HepG2 (cell line): ENCODE results near the gene OSBPL2. TPM values are rescaled to one million over a fixed set of nuclear protein-coding genes. Genes with fewer than 3 reads are reported as not detected.

Source experiments
- ATAC-seq: fragments of 200-7000 bp; cut with Tn5 transposase; 3 replicates; pipeline ENCODE4 v1.9.1; 2020; ENCODE audit warnings: mild to moderate bottlenecking, moderate library complexity
- BruUV-seq: library from RNA; stranded (reverse); fragments of 400-500 nt; replicated peaks from 2 replicates; lab custom pipeline; 2021; lab: Mats Ljungman, UMichigan
- CTCF ChIA-PET: fragments of 300-600 bp; formaldehyde crosslinking; extraction: SDS; loops from one replicate; lab custom pipeline; 2021; ENCODE audit warnings: low total read pairs, inconsistent platforms, low intra/inter-chr PET ratio; lab: Yijun Ruan, JAX
- POLR2A ChIA-PET: fragments of 350-600 bp; sonication (Branson Sonifier 250); formaldehyde crosslinking; loops from one replicate; lab custom pipeline; 2020; ENCODE audit warnings: antibody characterized with exemption, inconsistent platforms; lab: Yijun Ruan, JAX
- DNase-seq: peaks from one replicate; pipeline ENCODE4 v3.0.0-alpha.2; 2015; ENCODE audit warnings: low spot score
- FAIRE-seq: peaks from 3 replicates; lab custom pipeline; 2011; peaks lifted over from hg19 to GRCh38; lab: Jason Lieb, UNC
- H2AFZ ChIP-seq: one replicate; pipeline ENCODE4 v1.6.1; 2011; ENCODE audit warnings: low read length, inconsistent platforms
- H3K27ac ChIP-seq: fragments of 300-600 bp; 3 replicates; pipeline ENCODE4 v1.8.0; 2011; ENCODE audit warnings: mixed run types, mild to moderate bottlenecking, mixed read lengths, low read length, inconsistent platforms; ENCODE audit not compliant: insufficient read depth; ENCODE audit errors: extremely low read length
- H3K27me3 ChIP-seq, 2 experiments: fragments of 200-600 bp in 1 of 2; 2 replicates in 1 of 2; 3 replicates in 1 of 2; pipeline versions ENCODE4 v1.6.0 to v1.8.0; 2011; ENCODE audit warnings: low read length in 2 of 2, mild to moderate bottlenecking in 2 of 2, moderate library complexity in 2 of 2, inconsistent platforms in 1 of 2; ENCODE audit not compliant: insufficient read depth in 2 of 2, control insufficient read depth in 1 of 2
- H3K36me3 ChIP-seq, 2 experiments: fragments of 200-600 bp in 1 of 2; replicated peaks in 1 of 2; 2 replicates in 1 of 2; 3 replicates in 1 of 2; pipeline versions ENCODE4 v1.5.1 to v1.8.0; 2011; ENCODE audit warnings: low read length in 2 of 2, inconsistent platforms in 1 of 2; ENCODE audit not compliant: insufficient read depth in 2 of 2, control insufficient read depth in 1 of 2
- H3K4me1 ChIP-seq: 2 replicates; pipeline ENCODE4 v1.5.1; 2012; ENCODE audit warnings: low read length, inconsistent platforms; ENCODE audit not compliant: insufficient read depth
- H3K4me2 ChIP-seq: 2 replicates; pipeline ENCODE4 v1.6.0; 2011; ENCODE audit warnings: low read depth, low read length, inconsistent platforms
- H3K4me3 ChIP-seq, 3 experiments: fragments of 200-600 bp in 1 of 3; sonication (generic), shearing (Covaris generic) in 1 of 3; replicated peaks in 1 of 3; 2 replicates each; pipeline ENCODE4 v1.5.1; 2011 to 2016; ENCODE audit warnings: low read length in 3 of 3, inconsistent platforms in 2 of 3, low read depth in 2 of 3, mild to moderate bottlenecking in 2 of 3, control low read depth in 1 of 3, mixed read lengths in 1 of 3; ENCODE audit not compliant: insufficient read depth in 1 of 3
- H3K79me2 ChIP-seq: one replicate; pipeline ENCODE4 v1.6.1; 2011; ENCODE audit warnings: low read length, inconsistent platforms; ENCODE audit not compliant: insufficient read depth
- H3K9ac ChIP-seq: 2 replicates; pipeline ENCODE4 v1.6.0; 2011; ENCODE audit warnings: mild to moderate bottlenecking, low read depth, low read length, inconsistent platforms; ENCODE audit not compliant: insufficient read depth
- H3K9me3 ChIP-seq: 2 replicates; pipeline ENCODE4 v1.5.1; 2012; ENCODE audit warnings: mild to moderate bottlenecking, low read length
- H4K20me1 ChIP-seq: 2 replicates; pipeline ENCODE4 v1.6.0; 2011; ENCODE audit warnings: inconsistent platforms, mild to moderate bottlenecking, low read length, moderate library complexity; ENCODE audit not compliant: insufficient read depth
- CBX2 ChIP-seq, 2 experiments: fragments of 200-600 bp in 1 of 2; sonication (generic); formaldehyde crosslinking in 1 of 2; IDR thresholded peaks; 2 replicates each; pipeline versions ENCODE4 v1.7.0 to v1.8.1; 2018 to 2022; ENCODE audit warnings: low read depth in 2 of 2, low read length in 1 of 2, mild to moderate bottlenecking in 1 of 2, missing genetic modification reagents in 1 of 2
- CHD2 ChIP-seq: IDR thresholded peaks from 2 replicates; pipeline ENCODE4 v1.6.1; 2011; ENCODE audit warnings: low read depth, low read length, improper control_type of control experiment
- ESRRA ChIP-seq: sonication (generic); formaldehyde crosslinking; IDR thresholded peaks from 2 replicates; pipeline ENCODE4 v1.5.1; 2020; ENCODE audit warnings: mild to moderate bottlenecking, low read depth, missing genetic modification reagents
- GABPB1 ChIP-seq: IDR thresholded peaks from 2 replicates; pipeline ENCODE4 v1.6.1; 2016; ENCODE audit warnings: mild to moderate bottlenecking, missing genetic modification reagents, moderate library complexity, missing compliant biosample characterization
- TAF1 ChIP-seq: sonication (generic); formaldehyde crosslinking; IDR thresholded peaks from 2 replicates; pipeline ENCODE4 v1.4.0; 2020; ENCODE audit warnings: missing genetic modification reagents
- TFAP4 ChIP-seq: sonication (generic); IDR thresholded peaks from 2 replicates; pipeline ENCODE4 v1.6.1; 2016; ENCODE audit warnings: low read depth, borderline replicate concordance
- THRA ChIP-seq: sonication (generic); formaldehyde crosslinking; IDR thresholded peaks from 2 replicates; pipeline ENCODE4 v1.4.0; 2020; ENCODE audit warnings: missing genetic modification reagents, borderline replicate concordance
- TOE1 ChIP-seq: sonication (generic); formaldehyde crosslinking; IDR thresholded peaks from 2 replicates; pipeline ENCODE4 v1.4.0; 2020; ENCODE audit warnings: mild to moderate bottlenecking, missing genetic modification reagents
- ZBTB26 ChIP-seq: IDR thresholded peaks from 2 replicates; pipeline ENCODE4 v1.6.1; 2016; ENCODE audit warnings: missing compliant biosample characterization, missing genetic modification reagents, borderline replicate concordance
- ZBTB3 ChIP-seq: sonication (generic); formaldehyde crosslinking; IDR thresholded peaks from 2 replicates; pipeline ENCODE4 v1.4.0; 2020; ENCODE audit warnings: low read depth, mild to moderate bottlenecking, moderate library complexity, missing genetic modification reagents, borderline replicate concordance
- ZFP82 ChIP-seq: sonication (generic); formaldehyde crosslinking; IDR thresholded peaks from 2 replicates; pipeline ENCODE4 v1.5.1; 2020; ENCODE audit warnings: mild to moderate bottlenecking, missing genetic modification reagents, borderline replicate concordance
- ZNF12 ChIP-seq: sonication (generic); formaldehyde crosslinking; IDR thresholded peaks from 2 replicates; pipeline ENCODE4 v1.5.0; 2020; ENCODE audit warnings: missing genetic modification reagents
- ZNF276 ChIP-seq: sonication (generic); formaldehyde crosslinking; IDR thresholded peaks from 2 replicates; pipeline ENCODE4 v1.4.0; 2020; ENCODE audit warnings: mild to moderate bottlenecking, low read depth, missing genetic modification reagents
- ZNF30 ChIP-seq: sonication (generic); formaldehyde crosslinking; IDR thresholded peaks from 2 replicates; pipeline ENCODE4 v1.5.0; 2020; ENCODE audit warnings: mild to moderate bottlenecking, missing genetic modification reagents
- ZNF350 ChIP-seq: sonication (generic); formaldehyde crosslinking; IDR thresholded peaks from 2 replicates; pipeline ENCODE4 v1.4.0; 2020; ENCODE audit warnings: mild to moderate bottlenecking, low read depth, missing genetic modification reagents, borderline replicate concordance
- ZNF530 ChIP-seq: sonication (generic); formaldehyde crosslinking; IDR thresholded peaks from 2 replicates; pipeline ENCODE4 v1.5.0; 2020; ENCODE audit warnings: low read depth, mild to moderate bottlenecking, missing genetic modification reagents
- ZNF547 ChIP-seq: sonication (generic); formaldehyde crosslinking; IDR thresholded peaks from 2 replicates; pipeline ENCODE4 v1.5.1; 2020; ENCODE audit warnings: mild to moderate bottlenecking, missing genetic modification reagents
- ZNF557 ChIP-seq: sonication (generic); formaldehyde crosslinking; IDR thresholded peaks from 2 replicates; pipeline ENCODE4 v1.4.0; 2020; ENCODE audit warnings: missing genetic modification reagents
- ZSCAN29 ChIP-seq: sonication (generic); formaldehyde crosslinking; conservative IDR thresholded peaks from 2 replicates; pipeline ENCODE4 v1.4.0; 2020; ENCODE audit warnings: mild to moderate bottlenecking, missing genetic modification reagents
- WGBS: methylation state at CpG from one replicate; pipeline ENCODE4 v1.1.6; 2017; ENCODE audit warnings: low lambda C conversion rate; 5-methylcytosine and 5-hydroxymethylcytosine counted together
- in situ Hi-C: cut with HindIII; loops from 2 replicates; pipeline ENCODE4 v1.10.0; 2017; ENCODE audit warnings: low pct_unique_long_range_greater_than_20kb; ENCODE audit not compliant: extremely low pct_ligation_motif_present
- intact Hi-C: fragments of 100-400 bp; cut with micrococcal nuclease; formaldehyde crosslinking; loops from one replicate; pipeline ENCODE4 v1.10.0; 2022; ENCODE audit not compliant: unreplicated experiment
- polyA plus RNA-seq, 8 experiments: library from polyadenylated mRNA; depleted of rRNA in 3 of 8; stranded (reverse) in 7 of 8; unstranded in 1 of 8; fragments of >200 nt; fragmentation: Illumina TruSeq in 4 of 8; extraction: Trizol in 4 of 8; gene quantifications; 2 replicates each; pipeline versions ENCODE4 v1.2.1 to v1.2.3, GENCODE V29; 2011 to 2016; ENCODE audit warnings: low read depth in 4 of 8, missing spikeins in 1 of 8, mixed read lengths in 1 of 8; ENCODE audit not compliant: insufficient read depth in 1 of 8
- total RNA-seq, 5 experiments: library from RNA; depleted of rRNA; stranded (reverse); fragments of >200 nt; fragmentation: Illumina TruSeq; extraction: Trizol; gene quantifications; 2 replicates each; pipeline ENCODE4 v1.2.3, GENCODE V29; 2016; ENCODE audit warnings: low read depth in 1 of 5

OSBPL2 gene
- total and polyA plus RNA-seq, 2 of the 13 experiments (the other 11 are each of a cell fraction or from before 2014, with no cell fraction given): 18.5 to 37.4 TPM

- no peak overlapping the region for H3K4me2 ChIP-seq
- BruUV-seq: no TSS peak
- in situ Hi-C loops (no loop called here), intact Hi-C loops (no loop called here)
- no peak overlapping the region for H3K4me3 ChIP-seq
- no peaks in the 10 kb centered on the region for H3K79me2 ChIP-seq
- no peak overlapping the region for H3K27ac ChIP-seq
- H3K9me3 ChIP-seq: no peaks in the 10 kb centered on the region
- no peak overlapping the region for H2AFZ ChIP-seq
- CTCF ChIA-PET: no interaction called here
- H3K9ac ChIP-seq: no peak overlapping the region
- FAIRE-seq (no peak), ATAC-seq (no peak), DNase-seq (no peak)
- H3K36me3 ChIP-seq: peaks cover 46 to 65% of the 10 kb centered on the region in 2 experiments
- no peaks in the 10 kb centered on the region for H3K27me3 ChIP-seq
- POLR2A ChIA-PET: no interaction called here
- peaks cover 14% of the 10 kb centered on the region; the same call in 1 of the 2 replicates for H4K20me1 ChIP-seq
- 0 out of 2 replicates have a peak, but pooled peaks cover 7% of the 10 kb centered on the region for H3K4me1 ChIP-seq
- 84% methylated on average over 7 of the region's 7 CpGs for WGBS
- TF ChIP-seq TAF1 (CRISPR knock-in tag) (no peak), ZNF276 (CRISPR knock-in tag) (no peak), CHD2 (no peak), TFAP4 (no peak), ZSCAN29 (CRISPR knock-in tag) (no peak), TOE1 (CRISPR knock-in tag) (no peak), CBX2 (IDR thresholded peaks at IDR 0.05; ENCODE audit: low read depth, low read length) (no peak), CBX2 (CRISPR knock-in tag; IDR thresholded peaks at IDR 0.05; ENCODE audit: low read depth) (no peak), ZNF530 (CRISPR knock-in tag) (no peak), ZBTB26 (no peak), THRA (no peak), GABPB1 (CRISPR knock-in tag) (no peak), ZNF547 (CRISPR knock-in tag) (no peak), ZFP82 (CRISPR knock-in tag) (no peak), ZNF350 (no peak), ZBTB3 (CRISPR knock-in tag) (no peak), ZNF12 (CRISPR knock-in tag) (no peak), ESRRA (no peak), ZNF30 (CRISPR knock-in tag) (no peak), ZNF557 (CRISPR knock-in tag) (no peak)
These were observed 30.0 kb downstream of the OSBPL2 start for GRCh38 chr20:62268228-62268900.
